ENCODE data around the gene IL26. TPM values are rescaled to one million over a fixed set of nuclear protein-coding genes. Genes with fewer than 3 reads are reported as not detected.

IL26 gene
- not detected for total RNA-seq
- long read RNA-seq: 0 reads

GRCh38 chr12:68225576-68226476 is at the start of gene IL26:
TSS of gene IL26 (minus strand) at chr12:68225810. CDS start at chr12:68225756, 54 bp downstream.
- intact Hi-C loops (cut with DNase I): no loop called here
- H3K27ac ChIP-seq: no peak within 1 kb of the TSS
- no peaks in the 10 kb centered on the region for H3K9me3 ChIP-seq
- no peak within 1 kb of the TSS for H3K4me3 ChIP-seq
- no peaks in the 10 kb centered on the region for H3K36me3 ChIP-seq
- DNase-seq: no peak
- no peak for ATAC-seq
- H3K4me1 ChIP-seq: no peaks in the 10 kb centered on the region
- 47% methylated on average over 8 of the region's 8 CpGs for WGBS (ENCODE audit: insufficient coverage, low coverage, low lambda C conversion rate, missing lambda C conversion rate)
- TF ChIP-seq POLR2A (IDR thresholded peaks at IDR 0.05) (no peak), CTCF (IDR thresholded peaks at IDR 0.05) (no peak)
- H3K27me3 ChIP-seq: no peaks in the 10 kb centered on the region

- Histone ChIP-seq H3K27ac (no peak overlapping the region), H3K4me1 (no peaks in the 10 kb centered on the region), H3K9me3 (no peaks in the 10 kb centered on the region), H3K27me3 (no peaks in the 10 kb centered on the region), H3K4me3 (no peak overlapping the region), H3K36me3 (no peaks in the 10 kb centered on the region)
- TF ChIP-seq POLR2A (IDR thresholded peaks at IDR 0.05): no peak
- no peak for TF ChIP-seq CTCF (IDR thresholded peaks at IDR 0.05)
- ATAC-seq (no peak), DNase-seq (no peak)
- intact Hi-C loops (cut with DNase I): no loop called here
These were observed 47.1 kb upstream of the IL26 start for GRCh38 chr12:68272732-68273131.

GRCh38 chr12:68271346-68271745 is 45.7 kb upstream of the IL26 start:
- no peak overlapping the region for H3K27ac ChIP-seq
- H3K9me3 ChIP-seq: no peaks in the 10 kb centered on the region
- DNase-seq (no peak), ATAC-seq (no peak)
- H3K36me3 ChIP-seq: no peaks in the 10 kb centered on the region
- H3K4me1 ChIP-seq: no peaks in the 10 kb centered on the region
- WGBS (ENCODE audit: insufficient coverage, low coverage, low lambda C conversion rate, missing lambda C conversion rate): 49% methylated on average over 8 of the region's 8 CpGs
- intact Hi-C loops (cut with DNase I): no loop called here
- no peak overlapping the region for H3K4me3 ChIP-seq
- H3K27me3 ChIP-seq: no peaks in the 10 kb centered on the region
- TF ChIP-seq CTCF (IDR thresholded peaks at IDR 0.05): no peak
- TF ChIP-seq POLR2A (IDR thresholded peaks at IDR 0.05): no peak

GRCh38 chr12:68270358-68270757 is 44.7 kb upstream of the IL26 start:
- no peaks in the 10 kb centered on the region for H3K27me3 ChIP-seq
- H3K4me3 ChIP-seq: no peak overlapping the region
- no peak overlapping the region for H3K27ac ChIP-seq
- no peaks in the 10 kb centered on the region for H3K4me1 ChIP-seq
- H3K36me3 ChIP-seq: no peaks in the 10 kb centered on the region
- TF ChIP-seq CTCF (IDR thresholded peaks at IDR 0.05) (no peak), POLR2A (IDR thresholded peaks at IDR 0.05) (no peak)
- DNase-seq (no peak), ATAC-seq (no peak)
- intact Hi-C loops (cut with DNase I): no loop called here
- H3K9me3 ChIP-seq: no peaks in the 10 kb centered on the region
- 79% methylated on average over 3 of the region's 3 CpGs for WGBS (ENCODE audit: insufficient coverage, low coverage, low lambda C conversion rate, missing lambda C conversion rate)

Measured in right lobe of liver (tissue), 6 donors.